ENCODE measurements around the gene PPP2R2B.

- no peak for TF ChIP-seq HOXB13 (CRISPR knock-in tag; IDR thresholded peaks at IDR 0.05; ENCODE audit: low read depth)
- no peak for TF ChIP-seq CTCF (IDR thresholded peaks at IDR 0.05)
These were observed 61.7 kb downstream of the PPP2R2B start for GRCh38 chr5:146816775-146817387.
